K562 (cell line): Measurements from ENCODE around the gene SDK1. TPM values are rescaled to one million over a fixed set of nuclear protein-coding genes. Genes with fewer than 3 reads are reported as not detected.

Experiments
- ATAC-seq: fragments of 200-7000 bp; cut with Tn5 transposase; 3 replicates; pipeline ENCODE4 v1.9.1; 2020; ENCODE audit warnings: moderate library complexity
- BruUV-seq: library from RNA; stranded (reverse); fragments of 400-500 nt; replicated peaks from 2 replicates; lab custom pipeline; 2021; lab: Mats Ljungman, UMichigan
- CTCF ChIA-PET: fragments of 300-600 bp; formaldehyde crosslinking; extraction: SDS; loops from one replicate; lab custom pipeline; 2021; ENCODE audit warnings: low intra/inter-chr PET ratio; lab: Yijun Ruan, JAX
- POLR2A ChIA-PET: fragments of 300-600, 350-650 bp; sonication (Branson Sonifier 250); formaldehyde crosslinking; extraction: SDS; loops from one replicate; lab custom pipeline; 2021; ENCODE audit warnings: antibody characterized with exemption, inconsistent platforms; lab: Yijun Ruan, JAX
- DNase-seq, 4 experiments: peaks; one replicate each; pipeline versions ENCODE4 v3.0.0 to v3.0.0-alpha.2; 2011 to 2018; ENCODE audit warnings: low spot score in 3 of 4, mixed read lengths in 3 of 4; ENCODE audit errors: extremely low read depth in 1 of 4
- FAIRE-seq: peaks from 2 replicates; lab custom pipeline; 2011; peaks lifted over from hg19 to GRCh38; lab: Jason Lieb, UNC
- H2AFZ ChIP-seq: 2 replicates; pipeline ENCODE4 v1.6.0; 2011; ENCODE audit warnings: low read depth, low read length, control low read depth, inconsistent platforms
- H3K27ac ChIP-seq: fragments of 200-600 bp; 3 replicates; pipeline ENCODE4 v1.8.0; 2011; ENCODE audit warnings: low read depth, mild to moderate bottlenecking, control low read depth, inconsistent platforms, low read length, moderate library complexity, mixed read lengths; ENCODE audit errors: extremely low read depth
- H3K27me3 ChIP-seq, 2 experiments: fragments of 300-600 bp in 1 of 2; 2 replicates in 1 of 2; 3 replicates in 1 of 2; pipeline versions ENCODE4 v1.6.0 to v1.8.0; 2011; ENCODE audit warnings: inconsistent platforms in 2 of 2, low read length in 2 of 2, mild to moderate bottlenecking in 1 of 2, mixed read lengths in 1 of 2, moderate library complexity in 1 of 2; ENCODE audit not compliant: control insufficient read depth in 2 of 2, insufficient read depth in 2 of 2
- H3K36me3 ChIP-seq: fragments of 300-600 bp; 3 replicates; pipeline ENCODE4 v1.8.0; 2011; ENCODE audit warnings: mild to moderate bottlenecking, low read length, inconsistent platforms; ENCODE audit not compliant: control insufficient read depth, insufficient read depth
- H3K4me1 ChIP-seq, 2 experiments: fragments of 200-600 bp in 1 of 2; replicated peaks in 1 of 2; 2 replicates in 1 of 2; 3 replicates in 1 of 2; pipeline versions ENCODE4 v1.5.1 to v1.8.0; 2011; ENCODE audit warnings: inconsistent platforms in 2 of 2, low read length in 2 of 2, mild to moderate bottlenecking in 1 of 2, mixed read lengths in 1 of 2, moderate library complexity in 1 of 2; ENCODE audit not compliant: control insufficient read depth in 2 of 2, insufficient read depth in 2 of 2
- H3K4me2 ChIP-seq: 2 replicates; pipeline ENCODE4 v1.6.1; 2011; ENCODE audit warnings: low read length, control low read depth, inconsistent platforms, mixed read lengths; ENCODE audit not compliant: insufficient read depth
- H3K4me3 ChIP-seq: fragments of 200-600 bp; sonication (generic), shearing (Covaris generic); 2 replicates; pipeline ENCODE4 v1.5.1; 2016; ENCODE audit warnings: control low read depth, inconsistent platforms
- H3K79me2 ChIP-seq: fragments of 200-600 bp; 3 replicates; pipeline ENCODE4 v1.8.0; 2011; ENCODE audit warnings: low read length, inconsistent platforms; ENCODE audit not compliant: control insufficient read depth, insufficient read depth
- H3K9ac ChIP-seq, 2 experiments: 2 replicates each; pipeline versions ENCODE4 v1.6.0 to v1.6.1; 2011; ENCODE audit warnings: low read depth in 2 of 2, low read length in 2 of 2, control low read depth in 1 of 2, inconsistent platforms in 1 of 2, mild to moderate bottlenecking in 1 of 2, mixed read lengths in 1 of 2; ENCODE audit not compliant: insufficient read depth in 1 of 2
- H3K9me1 ChIP-seq: one replicate; pipeline ENCODE4 v1.6.0; 2011; ENCODE audit warnings: inconsistent platforms, mild to moderate bottlenecking, low read length, moderate library complexity; ENCODE audit not compliant: control insufficient read depth, insufficient read depth
- H3K9me3 ChIP-seq: replicated peaks from 2 replicates; pipeline ENCODE4 v1.5.1; 2011; ENCODE audit warnings: low read depth, low read length, inconsistent platforms; ENCODE audit not compliant: control insufficient read depth, insufficient read depth
- H4K20me1 ChIP-seq: replicated peaks from 2 replicates; pipeline ENCODE4 v1.6.1; 2011; ENCODE audit warnings: low read length, inconsistent platforms, mixed read lengths; ENCODE audit not compliant: control insufficient read depth, insufficient read depth
- ARID4B ChIP-seq: sonication (generic); formaldehyde crosslinking; IDR thresholded peaks from 2 replicates; pipeline ENCODE4 v1.8.0; 2022; ENCODE audit warnings: mild to moderate bottlenecking, missing genetic modification reagents
- ATF1 ChIP-seq, 2 experiments: fragments of 450-650 bp in 1 of 2; IDR thresholded peaks; 2 replicates each; pipeline ENCODE4 v1.6.1; 2016; ENCODE audit warnings: missing compliant biosample characterization in 1 of 2, missing genetic modification characterization in 1 of 2
- CREB3L1 ChIP-seq: fragments of 450-650 bp; IDR thresholded peaks from 2 replicates; pipeline ENCODE4 v1.6.1; 2014; ENCODE audit warnings: low read depth, mild to moderate bottlenecking, moderate library complexity, borderline replicate concordance
- CSDE1 ChIP-seq, 2 experiments: fragments of 450-650 bp; IDR thresholded peaks; 2 replicates each; pipeline ENCODE4 v1.6.1; 2016; ENCODE audit warnings: mild to moderate bottlenecking in 1 of 2
- FUS ChIP-seq: fragments of 200-400 bp; formaldehyde crosslinking; optimal IDR thresholded peaks from 2 replicates; pipeline ENCODE3; 2017; ENCODE audit warnings: low read depth, low read length
- MAFF ChIP-seq: IDR thresholded peaks from 2 replicates; pipeline ENCODE4 v1.6.1; 2012; ENCODE audit warnings: low read length, improper control_type of control experiment
- MTA3 ChIP-seq: fragments of 450-650 bp; formaldehyde crosslinking; IDR thresholded peaks from 2 replicates; pipeline ENCODE4 v1.6.1; 2017; ENCODE audit warnings: mild to moderate bottlenecking, borderline replicate concordance
- RBM14 ChIP-seq: fragments of 200-400 bp; formaldehyde crosslinking; IDR thresholded peaks from 2 replicates; pipeline ENCODE4 v1.6.1; 2018; ENCODE audit warnings: low read depth, mild to moderate bottlenecking, low read length, moderate library complexity, borderline replicate concordance; ENCODE audit not compliant: insufficient read depth
- ZNF507 ChIP-seq: conservative IDR thresholded peaks from 2 replicates; pipeline ENCODE4 v1.6.1; 2017; ENCODE audit warnings: missing genetic modification characterization, missing compliant biosample characterization
- ZNF561 ChIP-seq: fragments of 450-650 bp; formaldehyde crosslinking; conservative IDR thresholded peaks from 2 replicates; pipeline ENCODE4 v1.4.0; 2020; ENCODE audit warnings: mild to moderate bottlenecking, moderate library complexity
- WGBS: fragments of 100-300 bp; shearing (Covaris generic); methylation state at CpG from one replicate; pipeline ENCODE4 v1.1.6; 2016; ENCODE audit warnings: low coverage, mixed read lengths; ENCODE audit not compliant: insufficient coverage; ENCODE audit errors: missing lambda C conversion rate; 5-methylcytosine and 5-hydroxymethylcytosine counted together
- in situ Hi-C: fragments of 300-500 bp; cut with MboI; formaldehyde crosslinking; loops from 4 replicates; pipeline ENCODE4 v1.15.0; 2018; ENCODE audit warnings: inconsistent platforms, mixed read lengths
- intact Hi-C: fragments of 100-400 bp; cut with micrococcal nuclease; formaldehyde crosslinking; loops from 2 replicates; pipeline ENCODE4 v1.14.2; 2022
- polyA plus RNA-seq, 8 experiments: library from polyadenylated mRNA; depleted of rRNA in 4 of 8; stranded (reverse) in 5 of 8; unstranded in 3 of 8; fragments of >200 nt; fragmentation: Nextera tagmentation in 2 of 8; fragmentation: Illumina TruSeq in 1 of 8; extraction: Ambion mirVana in 2 of 8; extraction: Trizol in 1 of 8; gene quantifications; 2 replicates each; pipeline versions ENCODE4 v1.2.1 to v1.2.3, GENCODE V29; 2011 to 2014; ENCODE audit warnings: inconsistent platforms in 1 of 8, missing spikeins in 1 of 8
- total RNA-seq, 7 experiments: library from RNA; depleted of rRNA in 6 of 7; stranded (reverse); fragments of >200 nt in 6 of 7; fragmentation: Illumina TruSeq in 2 of 7; extraction: Trizol in 2 of 7; gene quantifications; 2 replicates each; pipeline versions ENCODE4 v1.2.1 to v1.2.3, GENCODE V29; 2011 to 2021; ENCODE audit warnings: low replicate concordance in 1 of 7

Gene SDK1
- total and polyA plus RNA-seq, 9 of the 15 experiments (the other 6 are each of a cell fraction or from before 2014, with no cell fraction given) = 0.16 TPM; not detected in 8

- in situ Hi-C loops = no loop called here
- DNase-seq (no peak), ATAC-seq (no peak), FAIRE-seq (no peak)
- H3K4me1 ChIP-seq = no peaks in the 10 kb centered on the region
- no peaks in the 10 kb centered on the region for H3K36me3 ChIP-seq
- H3K27ac ChIP-seq = no peak overlapping the region
- TF ChIP-seq CSDE1 (IDR thresholded peaks at IDR 0.05) = no peak
- TF ChIP-seq RBM14 = no peak
- TF ChIP-seq ZNF561 (CRISPR knock-in tag) = no peak
- TF ChIP-seq CREB3L1 = no peak
- TF ChIP-seq FUS = no peak
- TF ChIP-seq ATF1 (CRISPR knock-in tag; IDR thresholded peaks at IDR 0.05) = no peak
- TF ChIP-seq ATF1 (tag; IDR thresholded peaks at IDR 0.05) = no peak
- no peak for TF ChIP-seq ARID4B (CRISPR knock-in tag)
- TF ChIP-seq ZNF507 (tag) = no peak
- TF ChIP-seq MAFF = no peak
- no peak for TF ChIP-seq MTA3
- no peak overlapping the region for H3K4me2 ChIP-seq
- no peak overlapping the region for H2AFZ ChIP-seq
- intact Hi-C loops = no loop called here
- no peaks in the 10 kb centered on the region for H4K20me1 ChIP-seq
- WGBS = 0% methylated on average over 4 of the region's 4 CpGs
- no peaks in the 10 kb centered on the region for H3K79me2 ChIP-seq
- no peaks in the 10 kb centered on the region for H3K27me3 ChIP-seq
- BruUV-seq = no TSS peak
- no peaks in the 10 kb centered on the region for H3K9me3 ChIP-seq
- CTCF ChIA-PET = no interaction called here
- no peak overlapping the region for H3K4me3 ChIP-seq
- no peak overlapping the region for H3K9ac ChIP-seq
- POLR2A ChIA-PET = no interaction called here
- H3K9me1 ChIP-seq = no peaks in the 10 kb centered on the region
Observed at GRCh38 chr7:3318874-3319273, 17.8 kb downstream of the SDK1 start.
